Measurements from ENCODE around the gene NDRG4. TPM values are rescaled to one million over a fixed set of nuclear protein-coding genes. Genes with fewer than 3 reads are reported as not detected.

Gene NDRG4
- total and polyA plus RNA-seq, 4 donors = 5.3 to 18.7 (median 14.2) TPM

- no peaks in the 10 kb centered on the region for H3K9me3 ChIP-seq (ENCODE audit: control insufficient read depth in 4 of 4, insufficient read depth in 3 of 4, low read length in 3 of 4)
- ATAC-seq (ENCODE audit: insufficient read depth, low FRiP score) (peak; percentile 50), DNase-seq (peak; percentile 15 to 55 (median 51))
- peaks cover 0 to 9% (median 3%) of the 10 kb centered on the region in 5 donors for H3K4me1 ChIP-seq (ENCODE audit: control insufficient read depth in 5 of 5, insufficient read depth in 5 of 5, low read length in 5 of 5)
- no peak overlapping the region for H3K9ac ChIP-seq (ENCODE audit: insufficient read depth in 1 of 2, low read length in 2 of 2)
- WGBS, 2 donors = 15 to 19% methylated on average over 56 to 66 of the region's 66 CpGs
- TF ChIP-seq CTCF (IDR thresholded peaks at IDR 0.05; ENCODE audit: control extremely low read depth, extremely low read depth) = no peak
- peak overlapping the region; percentile 78 for H3K4me3 ChIP-seq
- no peaks in the 10 kb centered on the region for H3K27me3 ChIP-seq (ENCODE audit: control insufficient read depth in 3 of 3, insufficient read depth in 3 of 3, low read length in 2 of 3)
- H3K36me3 ChIP-seq (ENCODE audit: control insufficient read depth in 4 of 4, insufficient read depth in 4 of 4, low read length in 4 of 4) = peaks cover 23 to 34% (median 28%) of the 10 kb centered on the region in 4 donors
- peak overlapping the region; percentile 47 to 84 for H3K27ac ChIP-seq (ENCODE audit: low read depth in 1 of 2, low read length in 1 of 2)
Measured at GRCh38 chr16:58515871-58516767, 16.2 kb downstream of the NDRG4 start.

- peaks cover 28 to 41% (median 32%) of the 10 kb centered on the region in 4 donors for H3K36me3 ChIP-seq (ENCODE audit: control insufficient read depth in 4 of 4, insufficient read depth in 4 of 4, low read length in 4 of 4)
- DNase-seq (no peak), ATAC-seq (ENCODE audit: insufficient read depth, low FRiP score) (no peak)
- peaks cover 0 to 9% (median 3%) of the 10 kb centered on the region in 5 donors for H3K4me1 ChIP-seq (ENCODE audit: control insufficient read depth in 5 of 5, insufficient read depth in 5 of 5, low read length in 5 of 5)
- no peaks in the 10 kb centered on the region for H3K27me3 ChIP-seq (ENCODE audit: control insufficient read depth in 3 of 3, insufficient read depth in 3 of 3, low read length in 2 of 3)
- H3K4me3 ChIP-seq = no peak overlapping the region
- H3K27ac ChIP-seq (ENCODE audit: low read depth in 1 of 2, low read length in 1 of 2) = no peak overlapping the region
- no peak overlapping the region for H3K9ac ChIP-seq (ENCODE audit: insufficient read depth in 1 of 2, low read length in 2 of 2)
- 78 to 89% methylated on average over 4 of the region's 4 CpGs for WGBS, 2 donors
- TF ChIP-seq CTCF (IDR thresholded peaks at IDR 0.05; ENCODE audit: control extremely low read depth, extremely low read depth) = no peak
- no peaks in the 10 kb centered on the region for H3K9me3 ChIP-seq (ENCODE audit: control insufficient read depth in 4 of 4, insufficient read depth in 3 of 4, low read length in 3 of 4)
Measured at GRCh38 chr16:58516768-58517107, 16.8 kb downstream of the NDRG4 start.

GRCh38 chr16:58518083-58518979, 18.4 kb downstream of the NDRG4 start:
- ATAC-seq (ENCODE audit: insufficient read depth, low FRiP score) (no peak), DNase-seq (no peak)
- Histone ChIP-seq H3K27me3 (ENCODE audit: control insufficient read depth in 3 of 3, insufficient read depth in 3 of 3, low read length in 2 of 3) (no peaks in the 10 kb centered on the region), H3K4me1 (ENCODE audit: control insufficient read depth in 5 of 5, insufficient read depth in 5 of 5, low read length in 5 of 5) (peaks cover 0 to 9% (median 3%) of the 10 kb centered on the region in 5 donors), H3K4me3 (no peak overlapping the region), H3K9ac (ENCODE audit: insufficient read depth in 1 of 2, low read length in 2 of 2) (no peak overlapping the region), H3K36me3 (ENCODE audit: control insufficient read depth in 4 of 4, insufficient read depth in 4 of 4, low read length in 4 of 4) (peaks cover 29 to 54% (median 37%) of the 10 kb centered on the region in 4 donors), H3K27ac (ENCODE audit: low read depth in 1 of 2, low read length in 1 of 2) (no peak overlapping the region), H3K9me3 (ENCODE audit: control insufficient read depth in 4 of 4, insufficient read depth in 3 of 4, low read length in 3 of 4) (no peaks in the 10 kb centered on the region)
- WGBS, 2 donors = 78 to 87% methylated on average over 8 of the region's 8 CpGs
- no peak for TF ChIP-seq CTCF (IDR thresholded peaks at IDR 0.05; ENCODE audit: control extremely low read depth, extremely low read depth)

Measured in lung (tissue), 12 donors.